ENCODE data around the gene CABP2. TPM values are rescaled to one million over a fixed set of nuclear protein-coding genes. Genes with fewer than 3 reads are reported as not detected.
A peak's percentile ranks its signal among the peaks of the same experiment; 100 is the strongest.
"Not testable (repeated sequence)": the region's sequence is repeated elsewhere in the genome, so short reads cannot be mapped to it uniquely, and the experiment has no call there.

CABP2 gene
- total RNA-seq, 4 donors from 2014 or later = not detected

DNA sequence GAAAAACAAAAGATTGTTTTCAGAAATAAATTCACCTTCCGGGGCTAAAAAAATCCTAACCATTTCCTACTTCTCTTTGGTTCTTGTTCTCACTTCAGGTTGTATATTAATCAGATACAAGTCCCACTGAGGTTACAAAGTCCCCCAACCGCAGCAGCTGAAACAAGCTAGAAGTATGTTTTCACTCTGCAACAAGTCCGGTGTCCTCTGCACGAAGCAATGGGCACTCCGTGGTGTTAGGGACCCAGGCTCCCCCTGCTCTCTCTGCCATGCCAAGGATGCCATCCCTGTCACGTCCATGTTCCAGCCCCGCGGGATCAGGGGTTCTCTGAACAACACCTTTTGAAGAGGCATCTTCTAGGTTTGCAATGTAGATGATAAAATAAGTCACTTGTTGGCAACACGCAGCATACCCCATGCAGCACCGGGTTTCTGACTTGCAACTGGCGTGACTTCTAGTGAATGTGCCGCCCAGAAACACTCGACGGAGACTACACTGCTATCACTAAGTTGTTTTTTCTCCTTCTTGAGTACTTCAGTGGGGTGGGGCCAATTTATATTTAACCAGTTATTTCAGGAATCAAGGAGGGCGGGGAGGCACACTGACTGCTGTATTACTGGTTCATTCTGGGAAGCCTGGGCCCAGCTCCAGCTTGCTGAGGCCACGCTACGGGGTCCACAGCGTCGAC is 35.0 kb upstream of the CABP2 start:
- Histone ChIP-seq H3K27me3 (no peaks in the 10 kb centered on the region), H3K4me1 (peaks cover 0 to 31% (median 7%) of the 10 kb centered on the region in 4 donors), H3K9me3 (no peaks in the 10 kb centered on the region), H3K36me3 (no peaks in the 10 kb centered on the region), H3K27ac (peak overlapping the region; percentile 50 to 79 (median 72)), H3K4me3 (peak overlapping the region in 2 of 4 donors; percentile 2 to 18)
- intact Hi-C loops (cut with DNase I; ENCODE audit: low total_unique reads) = no loop called here
- peak; percentile 71 for DNase-seq
- TF ChIP-seq, protein P1, sequence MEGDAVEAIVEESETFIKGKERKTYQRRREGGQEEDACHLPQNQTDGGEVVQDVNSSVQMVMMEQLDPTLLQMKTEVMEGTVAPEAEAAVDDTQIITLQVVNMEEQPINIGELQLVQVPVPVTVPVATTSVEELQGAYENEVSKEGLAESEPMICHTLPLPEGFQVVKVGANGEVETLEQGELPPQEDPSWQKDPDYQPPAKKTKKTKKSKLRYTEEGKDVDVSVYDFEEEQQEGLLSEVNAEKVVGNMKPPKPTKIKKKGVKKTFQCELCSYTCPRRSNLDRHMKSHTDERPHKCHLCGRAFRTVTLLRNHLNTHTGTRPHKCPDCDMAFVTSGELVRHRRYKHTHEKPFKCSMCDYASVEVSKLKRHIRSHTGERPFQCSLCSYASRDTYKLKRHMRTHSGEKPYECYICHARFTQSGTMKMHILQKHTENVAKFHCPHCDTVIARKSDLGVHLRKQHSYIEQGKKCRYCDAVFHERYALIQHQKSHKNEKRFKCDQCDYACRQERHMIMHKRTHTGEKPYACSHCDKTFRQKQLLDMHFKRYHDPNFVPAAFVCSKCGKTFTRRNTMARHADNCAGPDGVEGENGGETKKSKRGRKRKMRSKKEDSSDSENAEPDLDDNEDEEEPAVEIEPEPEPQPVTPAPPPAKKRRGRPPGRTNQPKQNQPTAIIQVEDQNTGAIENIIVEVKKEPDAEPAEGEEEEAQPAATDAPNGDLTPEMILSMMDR (IDR thresholded peaks at IDR 0.05) = no peak
- TF ChIP-seq EP300 (IDR thresholded peaks at IDR 0.05; ENCODE audit: low read depth) (no peak), POLR2AphosphoS5 (IDR thresholded peaks at IDR 0.05) (no peak), POLR2A (IDR thresholded peaks at IDR 0.05) (no peak)
- in situ Hi-C loops (cut with MboI; ENCODE audit: low pct_ligation_motif_present in 1 of 4, low pct_unique_long_range_greater_than_20kb in 1 of 4, low sequenced_read_pairs in 3 of 4) = no loop called here
- 35 to 36% methylated on average over 8 to 19 of the region's 19 CpGs for WGBS, 2 donors (ENCODE audit: low coverage in 1 of 2)

DNA sequence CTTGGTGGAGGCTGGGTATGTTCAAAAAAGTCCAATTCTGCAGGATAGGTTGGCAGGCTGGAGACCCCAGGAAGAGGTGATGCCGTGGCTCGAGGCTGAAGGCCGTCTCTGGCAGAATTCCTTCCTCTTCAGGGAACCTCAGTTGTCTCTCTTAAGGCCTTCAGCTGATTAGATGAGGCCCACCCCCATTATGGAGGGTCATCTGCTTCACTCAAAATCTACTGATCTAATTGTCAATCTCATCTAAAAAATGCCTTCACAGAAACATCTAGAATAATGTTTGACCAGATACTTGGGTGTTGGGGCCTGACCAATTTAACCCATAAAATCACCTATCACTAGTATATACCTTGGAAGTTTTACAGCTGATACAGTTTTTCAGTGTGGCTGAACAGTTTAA is 33.0 kb upstream of the CABP2 start:
- H3K9me3 ChIP-seq = no peaks in the 10 kb centered on the region
- no peak for DNase-seq
- H3K36me3 ChIP-seq = no peaks in the 10 kb centered on the region
- no peak overlapping the region for H3K4me3 ChIP-seq
- H3K27ac ChIP-seq = no peak overlapping the region
- 83% methylated on average over 3 of the region's 3 CpGs; no CpG with 5 or more reads in 1 of the 2 donors for WGBS, 2 donors (ENCODE audit: low coverage in 1 of 2)
- peaks cover 0 to 18% (median 4%) of the 10 kb centered on the region in 4 donors for H3K4me1 ChIP-seq
- TF ChIP-seq EP300 (IDR thresholded peaks at IDR 0.05; ENCODE audit: low read depth) (no peak), POLR2A (IDR thresholded peaks at IDR 0.05) (no peak), POLR2AphosphoS5 (IDR thresholded peaks at IDR 0.05) (no peak)
- TF ChIP-seq, protein P1 (IDR thresholded peaks at IDR 0.05) = no peak
- intact Hi-C loops (cut with DNase I; ENCODE audit: low total_unique reads) = no loop called here
- in situ Hi-C loops (cut with MboI; ENCODE audit: low pct_ligation_motif_present in 1 of 4, low pct_unique_long_range_greater_than_20kb in 1 of 4, low sequenced_read_pairs in 3 of 4) = no loop called here
- H3K27me3 ChIP-seq = no peaks in the 10 kb centered on the region

DNA sequence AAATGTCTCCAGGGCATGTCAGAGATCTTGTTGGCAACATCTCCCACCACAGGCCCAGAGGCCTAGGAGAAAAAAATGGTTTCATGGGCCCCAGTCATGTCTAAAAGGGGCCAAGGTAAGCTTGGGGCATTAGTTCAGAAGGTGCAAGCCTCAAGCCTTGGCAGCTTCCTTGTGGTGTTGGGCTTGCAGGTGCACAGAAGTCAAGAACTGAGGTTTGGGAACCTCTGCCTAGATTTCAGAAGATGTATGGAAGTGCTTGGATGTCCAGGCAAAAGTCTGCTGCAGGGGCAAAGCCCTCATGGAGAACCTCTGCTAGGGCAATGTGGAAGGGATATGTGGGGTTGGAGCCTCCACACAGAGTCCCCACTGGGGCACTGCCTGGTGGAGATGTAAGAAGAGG is 28.5 kb upstream of the CABP2 start:
- intact Hi-C loops (cut with DNase I; ENCODE audit: low total_unique reads); H3K27ac ChIP-seq; H3K36me3 ChIP-seq; H3K4me3 ChIP-seq; in situ Hi-C loops (cut with MboI; ENCODE audit: low pct_ligation_motif_present in 1 of 4, low pct_unique_long_range_greater_than_20kb in 1 of 4, low sequenced_read_pairs in 3 of 4); H3K9me3 ChIP-seq; DNase-seq; H3K27me3 ChIP-seq; H3K4me1 ChIP-seq: not testable (repeated sequence)

DNA sequence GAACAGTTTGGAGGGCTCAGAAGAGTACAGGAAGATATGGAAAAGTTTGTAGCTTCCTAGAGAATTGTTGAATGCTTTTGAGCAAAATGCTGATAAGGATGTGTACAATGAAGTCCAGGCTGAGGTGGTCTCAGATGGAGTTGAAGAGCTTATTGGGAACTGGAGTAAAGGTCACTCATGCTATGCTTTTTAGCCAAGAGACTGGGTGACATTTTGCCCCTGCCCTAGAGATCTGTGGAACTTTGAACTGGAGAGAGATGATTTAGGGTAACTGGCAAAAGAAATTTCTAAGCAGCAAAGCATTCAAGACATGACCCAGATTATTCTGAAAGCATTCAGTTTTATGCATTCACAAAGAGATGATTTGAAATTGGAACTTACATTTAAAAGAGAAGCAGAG is 27.9 kb upstream of the CABP2 start:
- no peaks in the 10 kb centered on the region for H3K27me3 ChIP-seq
- no peaks in the 10 kb centered on the region for H3K9me3 ChIP-seq
- in situ Hi-C loops (cut with MboI; ENCODE audit: low pct_ligation_motif_present in 1 of 4, low pct_unique_long_range_greater_than_20kb in 1 of 4, low sequenced_read_pairs in 3 of 4) (no loop called here), intact Hi-C loops (cut with DNase I; ENCODE audit: low total_unique reads) (no loop called here)
- H3K36me3 ChIP-seq = no peaks in the 10 kb centered on the region
- DNase-seq = no peak
- TF ChIP-seq POLR2AphosphoS5 (IDR thresholded peaks at IDR 0.05) (no peak), POLR2A (IDR thresholded peaks at IDR 0.05) (no peak), EP300 (IDR thresholded peaks at IDR 0.05; ENCODE audit: low read depth) (no peak)
- TF ChIP-seq, protein P1 (IDR thresholded peaks at IDR 0.05) = no peak
- H3K4me3 ChIP-seq = no peak overlapping the region
- H3K4me1 ChIP-seq = no peaks in the 10 kb centered on the region
- no peak overlapping the region for H3K27ac ChIP-seq

DNA sequence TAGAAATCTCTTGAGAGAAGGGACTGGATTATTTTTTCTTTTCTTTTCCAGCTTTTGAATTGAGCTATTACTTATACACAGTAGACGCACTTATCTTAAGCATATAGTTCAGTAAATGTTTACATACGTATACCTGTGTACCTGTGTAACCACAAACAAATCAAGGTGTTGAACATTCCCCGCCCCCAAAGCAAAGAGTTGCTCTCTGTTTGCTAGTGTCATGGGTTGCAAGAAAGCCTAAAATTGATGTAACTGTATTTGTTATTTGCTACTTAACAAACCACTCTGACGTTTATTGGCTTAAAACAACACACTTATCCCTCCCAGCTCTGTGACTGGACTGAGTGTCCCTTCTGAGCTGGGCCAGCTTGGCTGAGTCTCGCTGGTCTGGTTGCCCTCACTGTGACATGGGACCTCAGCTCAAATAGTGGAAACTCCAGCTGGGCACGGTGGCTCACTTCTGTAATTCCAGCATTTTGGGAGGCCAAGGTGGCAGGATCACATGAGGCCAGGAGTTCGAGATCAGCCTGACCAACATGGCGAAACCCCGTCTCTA is 25.4 kb upstream of the CABP2 start:
- WGBS, 2 donors (ENCODE audit: low coverage in 1 of 2) = 71 to 76% methylated on average over 3 to 9 of the region's 9 CpGs
- intact Hi-C loops (cut with DNase I; ENCODE audit: low total_unique reads) (no loop called here), in situ Hi-C loops (cut with MboI; ENCODE audit: low pct_ligation_motif_present in 1 of 4, low pct_unique_long_range_greater_than_20kb in 1 of 4, low sequenced_read_pairs in 3 of 4) (no loop called here)
- H3K36me3 ChIP-seq = no peaks in the 10 kb centered on the region
- peaks cover 4 to 17% (median 14%) of the 10 kb centered on the region in 4 donors for H3K4me1 ChIP-seq
- no peaks in the 10 kb centered on the region for H3K9me3 ChIP-seq
- no peak for DNase-seq
- H3K4me3 ChIP-seq = no peak overlapping the region
- no peaks in the 10 kb centered on the region for H3K27me3 ChIP-seq
- no peak overlapping the region for H3K27ac ChIP-seq
- TF ChIP-seq POLR2AphosphoS5 (IDR thresholded peaks at IDR 0.05) (no peak), POLR2A (IDR thresholded peaks at IDR 0.05) (no peak), EP300 (IDR thresholded peaks at IDR 0.05; ENCODE audit: low read depth) (no peak)
- TF ChIP-seq, protein P1 (IDR thresholded peaks at IDR 0.05) = no peak

DNA sequence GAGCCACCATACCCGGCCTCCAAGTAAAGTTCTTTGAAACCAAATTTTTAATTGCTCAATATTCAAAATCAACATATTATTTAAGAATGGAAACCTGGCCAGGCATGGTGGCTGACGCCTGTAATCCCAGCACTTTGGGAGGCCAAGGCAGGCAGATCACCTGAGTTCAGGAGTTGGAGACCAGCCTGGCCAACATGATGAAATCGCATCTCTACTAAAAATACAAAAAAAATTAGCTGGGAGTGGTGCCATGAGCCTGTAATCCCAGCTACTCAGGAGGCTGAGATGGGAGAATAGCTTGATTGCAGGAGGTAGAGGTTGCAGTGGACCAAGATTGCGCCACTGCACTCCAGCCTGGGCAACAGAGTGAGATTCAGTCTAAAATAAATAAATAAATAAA is 24.9 kb upstream of the CABP2 start:
- in situ Hi-C loops (cut with MboI; ENCODE audit: low pct_ligation_motif_present in 1 of 4, low pct_unique_long_range_greater_than_20kb in 1 of 4, low sequenced_read_pairs in 3 of 4); H3K27ac ChIP-seq; H3K36me3 ChIP-seq; H3K27me3 ChIP-seq; intact Hi-C loops (cut with DNase I; ENCODE audit: low total_unique reads); H3K4me3 ChIP-seq; H3K9me3 ChIP-seq; DNase-seq: not testable (repeated sequence)
- WGBS, 2 donors (ENCODE audit: low coverage in 1 of 2) = 80 to 92% methylated on average over 1 to 4 of the region's 4 CpGs
- peaks cover 4 to 18% (median 17%) of the 10 kb centered on the region in 4 donors for H3K4me1 ChIP-seq

Measured in transverse colon (tissue), 4 donors.